ENCODE data around the gene TAX1BP3. TPM values are rescaled to one million over a fixed set of nuclear protein-coding genes. Genes with fewer than 3 reads are reported as not detected.
A peak's percentile ranks its signal among the peaks of the same experiment; 100 is the strongest.

The TAX1BP3 gene
- total and polyA plus RNA-seq, 2 of the 13 experiments (the other 11 are each of a cell fraction or from before 2014, with no cell fraction given): 16.7 to 45.1 TPM

DNA sequence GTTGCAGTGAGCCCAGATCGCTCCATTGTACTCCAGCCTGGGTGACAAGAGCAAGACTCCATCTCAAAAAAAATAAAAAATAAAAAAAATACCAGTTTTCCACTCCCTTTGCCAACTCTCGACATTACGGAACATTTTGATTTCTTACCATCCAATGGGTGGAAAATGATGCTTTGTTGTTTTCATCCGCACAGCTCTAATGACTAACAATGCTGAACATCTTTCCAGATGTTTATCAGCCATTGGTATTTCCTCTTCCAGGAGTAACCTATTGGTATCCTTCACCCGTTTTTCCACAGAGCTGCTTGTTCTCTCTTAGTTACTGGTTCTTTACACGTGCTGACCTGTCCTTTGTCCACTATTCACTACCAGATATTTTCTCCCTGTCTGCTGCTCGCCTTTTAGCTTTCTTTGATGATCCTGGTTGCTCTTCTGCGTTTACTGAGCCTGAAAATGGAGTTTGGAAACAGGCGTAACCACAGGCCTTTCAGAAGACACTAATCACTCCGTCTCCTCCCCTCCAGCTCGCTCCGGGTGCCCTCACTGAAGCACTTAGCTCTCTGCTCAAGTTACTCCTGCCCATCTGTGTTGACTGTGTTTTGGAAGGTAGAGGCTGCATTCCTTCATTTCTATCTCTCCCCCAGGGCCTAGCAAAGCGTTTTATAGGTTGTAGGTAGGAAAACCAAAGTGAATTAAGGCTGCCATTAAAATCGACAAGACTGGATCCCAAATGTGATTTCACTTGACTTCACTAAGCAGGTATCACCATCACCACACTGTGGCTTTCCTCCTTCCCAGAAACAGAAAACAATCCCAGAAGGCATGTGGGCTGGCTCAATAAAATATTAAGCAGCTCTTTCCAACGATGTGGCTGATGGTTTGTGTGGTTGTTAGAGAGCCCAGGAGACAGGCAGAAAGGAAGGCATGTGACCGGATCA is 41.3 kb downstream of the TAX1BP3 start:
- H3K4me3 ChIP-seq (replicated peaks in 1 of 3; ENCODE audit: insufficient read depth in 1 of 3, low read depth in 2 of 3, low read length in 3 of 3): no peak overlapping the region
- no peaks in the 10 kb centered on the region for H3K9me3 ChIP-seq (ENCODE audit: low read length)
- H3K4me1 ChIP-seq (ENCODE audit: insufficient read depth, low read length): 0 out of 2 replicates have a peak, but pooled peaks cover 3% of the 10 kb centered on the region
- POLR2A ChIA-PET: interaction anchor here (2.4 kb wide), 1 partner anchor 9 kb away, joined by 11 read pairs; the partner anchor contains the start of genes CTNS and SHPK
- intact Hi-C loops (cut with micrococcal nuclease; ENCODE audit: unreplicated experiment) (no loop called here), in situ Hi-C loops (cut with HindIII; ENCODE audit: extremely low pct_ligation_motif_present, low pct_unique_long_range_greater_than_20kb) (no loop called here)
- BruUV-seq (replicated peaks): TSS peak; percentile 27
- FAIRE-seq (no peak), ATAC-seq (no peak), DNase-seq (ENCODE audit: low spot score) (no peak)
- WGBS (ENCODE audit: low lambda C conversion rate): 86% methylated on average over 16 of the region's 16 CpGs
- H3K36me3 ChIP-seq (replicated peaks in 1 of 2; ENCODE audit: control insufficient read depth in 1 of 2, insufficient read depth in 2 of 2, low read length in 2 of 2): peaks cover 37 to 74% of the 10 kb centered on the region in 2 experiments
- H3K27me3 ChIP-seq (ENCODE audit: control insufficient read depth in 1 of 2, insufficient read depth in 2 of 2, low read length in 2 of 2): no peaks in the 10 kb centered on the region
- peaks cover 10% of the 10 kb centered on the region for H3K79me2 ChIP-seq (ENCODE audit: insufficient read depth, low read length)
- H3K27ac ChIP-seq (ENCODE audit: extremely low read length, insufficient read depth, low read length): no peak overlapping the region
- H3K4me2 ChIP-seq (ENCODE audit: low read depth, low read length): no peak overlapping the region
- no peak overlapping the region for H3K9ac ChIP-seq (ENCODE audit: insufficient read depth, low read depth, low read length)
- H2AFZ ChIP-seq (ENCODE audit: low read length): no peak overlapping the region
- CTCF ChIA-PET (ENCODE audit: low intra/inter-chr PET ratio, low total read pairs): no interaction called here
- H4K20me1 ChIP-seq (ENCODE audit: insufficient read depth, low read length): peaks cover 6% of the 10 kb centered on the region
- TF ChIP-seq HNRNPK (IDR thresholded peaks at IDR 0.05; ENCODE audit: low read depth, low read length, poor library complexity, severe bottlenecking): no peak
- TF ChIP-seq PITX1 (CRISPR knock-in tag; IDR thresholded peaks at IDR 0.05): no peak

DNA sequence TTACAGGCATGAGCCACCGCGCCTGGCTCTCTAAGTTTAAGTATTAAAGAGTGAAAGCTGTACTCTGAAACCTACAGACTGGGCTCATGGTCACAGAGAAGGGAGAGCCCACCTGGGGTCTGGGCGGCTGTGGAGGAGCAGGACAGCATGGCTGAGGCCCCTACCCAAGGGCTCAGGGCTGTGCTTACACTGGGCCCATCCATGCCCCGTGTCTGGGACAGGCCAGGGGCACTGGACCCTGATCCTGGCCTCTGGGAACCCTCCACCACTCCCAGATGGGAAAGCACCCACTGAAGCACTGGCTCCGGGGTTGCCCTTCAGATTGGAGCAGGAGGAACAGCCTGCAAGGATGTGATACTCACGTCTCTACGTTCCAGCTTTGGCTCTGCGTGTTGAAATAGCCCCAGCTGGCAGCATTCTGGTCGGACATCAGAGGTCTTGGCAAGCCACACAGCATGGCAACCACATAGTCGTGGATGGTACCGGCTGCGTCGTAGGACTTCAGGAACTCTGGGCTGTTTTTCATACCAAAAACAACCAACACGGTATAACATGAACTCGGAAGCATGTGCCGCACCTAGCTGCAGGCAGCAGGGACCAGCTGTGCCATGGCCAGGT is 45.3 kb downstream of the TAX1BP3 start:
- H2AFZ ChIP-seq (ENCODE audit: low read length): no peak overlapping the region
- H3K27me3 ChIP-seq (ENCODE audit: control insufficient read depth in 1 of 2, insufficient read depth in 2 of 2, low read length in 2 of 2): no peaks in the 10 kb centered on the region
- FAIRE-seq (no peak), ATAC-seq (peak; percentile 27; the same call in 1 of the 3 replicates), DNase-seq (ENCODE audit: low spot score) (no peak)
- no peak overlapping the region for H3K27ac ChIP-seq (ENCODE audit: extremely low read length, insufficient read depth, low read length)
- in situ Hi-C loops (cut with HindIII; ENCODE audit: extremely low pct_ligation_motif_present, low pct_unique_long_range_greater_than_20kb): no loop called here
- no peak overlapping the region for H3K4me3 ChIP-seq (replicated peaks in 1 of 3; ENCODE audit: insufficient read depth in 1 of 3, low read depth in 2 of 3, low read length in 3 of 3)
- H3K79me2 ChIP-seq (ENCODE audit: insufficient read depth, low read length): peaks cover 2% of the 10 kb centered on the region
- WGBS (ENCODE audit: low lambda C conversion rate): 94% methylated on average over 10 of the region's 16 CpGs
- ChIA-PET POLR2A (interaction anchor here (0.7 to 1.7 kb wide), 2 partner anchors 11 to 13 kb away, joined by 3 to 4 read pairs; partner anchors contain the start of genes CTNS and SHPK), CTCF (ENCODE audit: low intra/inter-chr PET ratio, low total read pairs) (no interaction called here)
- TF ChIP-seq ELF4 (CRISPR knock-in tag; IDR thresholded peaks at IDR 0.05; ENCODE audit: borderline replicate concordance): no peak
- 0 out of 2 replicates have a peak, but pooled peaks have one; percentile 25 for TF ChIP-seq ZNF776 (CRISPR knock-in tag; IDR thresholded peaks at IDR 0.05)
- peaks cover 30 to 73% of the 10 kb centered on the region in 2 experiments for H3K36me3 ChIP-seq (replicated peaks in 1 of 2; ENCODE audit: control insufficient read depth in 1 of 2, insufficient read depth in 2 of 2, low read length in 2 of 2)
- H3K9ac ChIP-seq (ENCODE audit: insufficient read depth, low read depth, low read length): no peak overlapping the region
- intact Hi-C loops (cut with micrococcal nuclease; ENCODE audit: unreplicated experiment): no loop called here
- no peaks in the 10 kb centered on the region for H3K4me1 ChIP-seq (ENCODE audit: insufficient read depth, low read length)
- no TSS peak for BruUV-seq (replicated peaks)
- H3K4me2 ChIP-seq (ENCODE audit: low read depth, low read length): no peak overlapping the region
- H4K20me1 ChIP-seq (ENCODE audit: insufficient read depth, low read length): no peaks in the 10 kb centered on the region; the same call in 1 of the 2 replicates
- H3K9me3 ChIP-seq (ENCODE audit: low read length): no peaks in the 10 kb centered on the region
